ENCODE results near the gene ITGAE.

Gene ITGAE

DNA sequence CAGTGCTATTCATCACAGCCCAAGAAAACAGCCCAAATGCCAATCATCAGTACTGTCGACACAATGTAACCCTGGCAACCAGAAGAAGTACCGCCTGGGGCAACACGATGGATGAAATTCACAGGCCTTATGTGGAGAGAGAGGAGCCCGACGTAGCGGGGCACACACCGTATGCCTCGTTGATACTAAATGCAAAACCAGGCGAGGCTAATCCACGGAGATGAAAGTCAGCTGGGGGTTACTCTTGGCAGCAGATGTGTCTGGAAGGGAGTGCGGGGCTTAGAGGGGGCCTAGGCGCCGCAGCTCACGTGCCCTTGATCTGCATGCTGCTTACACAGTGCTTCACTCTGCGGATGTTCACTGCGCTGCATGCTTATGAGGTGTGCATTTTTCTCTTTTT is 29.8 kb downstream of the ITGAE start:
- no peak overlapping the region for H4K91ac ChIP-seq (ENCODE audit: low read length)
- H2BK120ac ChIP-seq (ENCODE audit: low read depth, low read length) = no peak overlapping the region
- H3K4ac ChIP-seq (ENCODE audit: low read depth in 1 of 2, low read length in 2 of 2) = no peak overlapping the region
- H3K14ac ChIP-seq (ENCODE audit: low read length in 2 of 2) = no peak overlapping the region
- no peaks in the 10 kb centered on the region for H3K36me3 ChIP-seq (ENCODE audit: control insufficient read depth in 1 of 2, insufficient read depth in 2 of 2, low read depth in 1 of 2, low read length in 2 of 2)
- H3K18ac ChIP-seq (ENCODE audit: low read depth in 1 of 2, low read length in 2 of 2) = no peak overlapping the region
- H3K79me1 ChIP-seq (replicated peaks; ENCODE audit: low read length, poor library complexity, severe bottlenecking) = no peaks in the 10 kb centered on the region
- H2AFZ ChIP-seq (ENCODE audit: low read depth, low read length) = no peak overlapping the region
- no peak overlapping the region for H2BK5ac ChIP-seq (ENCODE audit: low read depth, low read length, poor library complexity, severe bottlenecking)
- H2BK12ac ChIP-seq (ENCODE audit: low read length in 2 of 2) = no peak overlapping the region
- no peak for DNase-seq
- WGBS = 96% methylated on average over 16 of the region's 16 CpGs
- H3K27me3 ChIP-seq (ENCODE audit: control insufficient read depth in 1 of 2, insufficient read depth in 1 of 2, low read length in 2 of 2) = peaks cover 0 to 22% of the 10 kb centered on the region in 2 experiments
- no peak overlapping the region for H3K9ac ChIP-seq (ENCODE audit: low read length)
- no peak overlapping the region for H3K27ac ChIP-seq (ENCODE audit: low read length, poor library complexity, severe bottlenecking)
- no peak overlapping the region for H2BK15ac ChIP-seq (ENCODE audit: low read depth, poor library complexity, severe bottlenecking)
- H3K4me2 ChIP-seq (ENCODE audit: low read length, poor library complexity, severe bottlenecking) = no peak overlapping the region
- H4K8ac ChIP-seq (ENCODE audit: low read length) = no peak overlapping the region
- no peak overlapping the region for H2AK5ac ChIP-seq (ENCODE audit: low read length, severe bottlenecking)
- H3K4me1 ChIP-seq (ENCODE audit: control insufficient read depth, insufficient read depth, low read depth, low read length) = peaks cover 8% of the 10 kb centered on the region
- H3K4me3 ChIP-seq (ENCODE audit: insufficient read depth in 1 of 2, low read depth in 1 of 2, low read length in 2 of 2) = no peak overlapping the region
- H3K23ac ChIP-seq (ENCODE audit: low read length in 2 of 2) = no peak overlapping the region
- H3K9me3 ChIP-seq (ENCODE audit: control insufficient read depth, low read length) = no peaks in the 10 kb centered on the region

DNA sequence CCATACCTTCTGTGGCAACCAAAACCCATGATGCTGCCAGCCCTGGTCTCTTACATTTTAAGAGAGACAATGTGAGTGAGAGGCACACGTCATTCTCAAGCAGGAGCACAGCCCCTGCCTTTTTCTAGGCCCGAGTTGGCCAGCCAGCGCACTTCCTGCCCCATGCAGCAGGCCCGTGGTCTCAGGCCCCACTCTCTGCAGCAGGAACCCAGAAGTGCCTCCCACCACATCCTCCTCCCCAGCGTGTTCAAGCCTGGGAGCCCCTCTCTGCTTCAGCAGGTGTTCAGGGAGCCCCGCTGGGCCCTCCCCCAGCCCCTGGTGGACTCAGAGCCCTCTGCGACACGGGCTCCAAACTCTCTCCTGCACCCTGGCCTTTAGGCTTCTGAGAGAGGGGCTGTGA is 30.5 kb downstream of the ITGAE start:
- 76% methylated on average over 8 of the region's 8 CpGs for WGBS
- H2BK5ac ChIP-seq (ENCODE audit: low read depth, low read length, poor library complexity, severe bottlenecking) = no peak overlapping the region
- no peak overlapping the region for H3K4me2 ChIP-seq (ENCODE audit: low read length, poor library complexity, severe bottlenecking)
- H3K9me3 ChIP-seq (ENCODE audit: control insufficient read depth, low read length) = no peaks in the 10 kb centered on the region
- H3K27me3 ChIP-seq (ENCODE audit: control insufficient read depth in 1 of 2, insufficient read depth in 1 of 2, low read length in 2 of 2) = peaks cover 0 to 25% of the 10 kb centered on the region in 2 experiments
- H3K23ac ChIP-seq (ENCODE audit: low read length in 2 of 2) = no peak overlapping the region
- no peak overlapping the region for H3K4me3 ChIP-seq (ENCODE audit: insufficient read depth in 1 of 2, low read depth in 1 of 2, low read length in 2 of 2)
- H3K27ac ChIP-seq (ENCODE audit: low read length, poor library complexity, severe bottlenecking) = no peak overlapping the region
- no peak overlapping the region for H2AFZ ChIP-seq (ENCODE audit: low read depth, low read length)
- H2BK12ac ChIP-seq (ENCODE audit: low read length in 2 of 2) = no peak overlapping the region
- no peak overlapping the region for H3K9ac ChIP-seq (ENCODE audit: low read length)
- H2BK120ac ChIP-seq (ENCODE audit: low read depth, low read length) = no peak overlapping the region
- H3K4me1 ChIP-seq (ENCODE audit: control insufficient read depth, insufficient read depth, low read depth, low read length) = peaks cover 8% of the 10 kb centered on the region
- no peaks in the 10 kb centered on the region for H3K36me3 ChIP-seq (ENCODE audit: control insufficient read depth in 1 of 2, insufficient read depth in 2 of 2, low read depth in 1 of 2, low read length in 2 of 2)
- no peak overlapping the region for H4K8ac ChIP-seq (ENCODE audit: low read length)
- no peak overlapping the region for H3K18ac ChIP-seq (ENCODE audit: low read depth in 1 of 2, low read length in 2 of 2)
- H2BK15ac ChIP-seq (ENCODE audit: low read depth, poor library complexity, severe bottlenecking) = no peak overlapping the region
- no peak overlapping the region for H4K91ac ChIP-seq (ENCODE audit: low read length)
- H3K79me1 ChIP-seq (replicated peaks; ENCODE audit: low read length, poor library complexity, severe bottlenecking) = no peaks in the 10 kb centered on the region
- DNase-seq = no peak
- H3K4ac ChIP-seq (ENCODE audit: low read depth in 1 of 2, low read length in 2 of 2) = no peak overlapping the region
- H3K14ac ChIP-seq (ENCODE audit: low read length in 2 of 2) = no peak overlapping the region
- H2AK5ac ChIP-seq (ENCODE audit: low read length, severe bottlenecking) = no peak overlapping the region

DNA sequence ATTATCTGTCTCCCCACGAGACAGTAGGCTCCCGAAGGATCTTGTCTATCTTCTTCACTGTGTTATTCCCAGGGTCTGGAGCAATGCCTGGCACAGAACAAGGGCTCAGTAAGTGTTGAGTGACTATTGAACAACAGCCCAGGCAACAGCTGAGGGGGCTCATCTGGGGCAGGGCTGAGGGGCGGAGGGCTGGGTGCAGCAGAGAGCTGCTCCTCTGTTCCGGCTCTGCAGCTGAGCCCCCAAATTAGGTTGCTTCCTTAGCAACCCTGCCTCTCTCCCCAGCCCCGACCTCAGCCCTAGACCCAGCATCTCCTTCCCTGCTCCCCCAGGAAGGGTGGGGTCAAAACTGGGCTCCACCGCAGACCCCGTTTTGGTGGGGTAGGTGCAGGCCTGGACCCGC is 32.2 kb downstream of the ITGAE start:
- H2BK12ac ChIP-seq (ENCODE audit: low read length in 2 of 2) = no peak overlapping the region
- H2BK120ac ChIP-seq (ENCODE audit: low read depth, low read length) = no peak overlapping the region
- peaks cover 5% of the 10 kb centered on the region for H3K4me1 ChIP-seq (ENCODE audit: control insufficient read depth, insufficient read depth, low read depth, low read length)
- H3K36me3 ChIP-seq (ENCODE audit: control insufficient read depth in 1 of 2, insufficient read depth in 2 of 2, low read depth in 1 of 2, low read length in 2 of 2) = no peaks in the 10 kb centered on the region
- no peak overlapping the region for H2BK5ac ChIP-seq (ENCODE audit: low read depth, low read length, poor library complexity, severe bottlenecking)
- no peak overlapping the region for H4K91ac ChIP-seq (ENCODE audit: low read length)
- no peak overlapping the region for H4K8ac ChIP-seq (ENCODE audit: low read length)
- WGBS = 90% methylated on average over 8 of the region's 8 CpGs
- H3K18ac ChIP-seq (ENCODE audit: low read depth in 1 of 2, low read length in 2 of 2) = no peak overlapping the region
- H2AFZ ChIP-seq (ENCODE audit: low read depth, low read length) = no peak overlapping the region
- H3K9me3 ChIP-seq (ENCODE audit: control insufficient read depth, low read length) = no peaks in the 10 kb centered on the region
- H3K9ac ChIP-seq (ENCODE audit: low read length) = no peak overlapping the region
- peaks cover 0 to 30% of the 10 kb centered on the region in 2 experiments for H3K27me3 ChIP-seq (ENCODE audit: control insufficient read depth in 1 of 2, insufficient read depth in 1 of 2, low read length in 2 of 2)
- no peak overlapping the region for H3K4me3 ChIP-seq (ENCODE audit: insufficient read depth in 1 of 2, low read depth in 1 of 2, low read length in 2 of 2)
- H2AK5ac ChIP-seq (ENCODE audit: low read length, severe bottlenecking) = no peak overlapping the region
- no peak overlapping the region for H3K4ac ChIP-seq (ENCODE audit: low read depth in 1 of 2, low read length in 2 of 2)
- no peak overlapping the region for H2BK15ac ChIP-seq (ENCODE audit: low read depth, poor library complexity, severe bottlenecking)
- DNase-seq = no peak
- H3K79me1 ChIP-seq (replicated peaks; ENCODE audit: low read length, poor library complexity, severe bottlenecking) = no peaks in the 10 kb centered on the region
- no peak overlapping the region for H3K27ac ChIP-seq (ENCODE audit: low read length, poor library complexity, severe bottlenecking)
- no peak overlapping the region for H3K23ac ChIP-seq (ENCODE audit: low read length in 2 of 2)
- peak overlapping the region in 1 of 2 experiments; percentile 33 for H3K14ac ChIP-seq (ENCODE audit: low read length in 2 of 2)
- H3K4me2 ChIP-seq (ENCODE audit: low read length, poor library complexity, severe bottlenecking) = no peak overlapping the region

DNA sequence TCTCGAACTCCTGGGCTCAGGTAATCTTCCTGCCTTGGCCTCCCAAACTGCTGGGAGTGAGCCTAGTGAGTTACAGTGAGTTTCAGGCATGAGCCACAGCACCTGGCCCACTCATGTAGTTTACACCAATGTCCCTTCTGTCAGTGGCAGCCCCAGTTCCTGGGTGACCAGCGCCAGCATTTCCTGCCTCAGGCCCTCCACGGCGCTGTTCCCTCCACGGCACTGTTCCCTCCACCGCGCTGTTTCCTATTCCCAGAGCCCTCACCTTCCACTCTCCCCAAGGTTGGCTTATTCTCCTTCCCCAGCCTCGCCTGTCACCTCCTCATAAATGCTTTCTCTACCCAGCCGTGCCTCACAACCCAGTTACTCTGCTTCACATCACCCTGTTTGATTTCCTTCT is 32.6 kb downstream of the ITGAE start:
- Histone ChIP-seq H3K9me3 (ENCODE audit: control insufficient read depth, low read length) (no peaks in the 10 kb centered on the region), H4K91ac (ENCODE audit: low read length) (no peak overlapping the region), H4K8ac (ENCODE audit: low read length) (peak overlapping the region; percentile 36), H2BK120ac (ENCODE audit: low read depth, low read length) (no peak overlapping the region), H3K4me3 (ENCODE audit: insufficient read depth in 1 of 2, low read depth in 1 of 2, low read length in 2 of 2) (no peak overlapping the region), H3K4me1 (ENCODE audit: control insufficient read depth, insufficient read depth, low read depth, low read length) (peaks cover 3% of the 10 kb centered on the region), H2BK12ac (ENCODE audit: low read length in 2 of 2) (no peak overlapping the region), H2AFZ (ENCODE audit: low read depth, low read length) (no peak overlapping the region), H2BK15ac (ENCODE audit: low read depth, poor library complexity, severe bottlenecking) (no peak overlapping the region), H3K18ac (ENCODE audit: low read depth in 1 of 2, low read length in 2 of 2) (no peak overlapping the region), H3K27me3 (ENCODE audit: control insufficient read depth in 1 of 2, insufficient read depth in 1 of 2, low read length in 2 of 2) (peaks cover 0 to 34% of the 10 kb centered on the region in 2 experiments), H3K4ac (ENCODE audit: low read depth in 1 of 2, low read length in 2 of 2) (no peak overlapping the region), H2BK5ac (ENCODE audit: low read depth, low read length, poor library complexity, severe bottlenecking) (no peak overlapping the region), H3K4me2 (ENCODE audit: low read length, poor library complexity, severe bottlenecking) (no peak overlapping the region), H3K27ac (ENCODE audit: low read length, poor library complexity, severe bottlenecking) (no peak overlapping the region), H3K23ac (ENCODE audit: low read length in 2 of 2) (no peak overlapping the region), H3K79me1 (replicated peaks; ENCODE audit: low read length, poor library complexity, severe bottlenecking) (no peaks in the 10 kb centered on the region), H3K9ac (ENCODE audit: low read length) (no peak overlapping the region), H3K14ac (ENCODE audit: low read length in 2 of 2) (peak overlapping the region in 1 of 2 experiments; percentile 33), H3K36me3 (ENCODE audit: control insufficient read depth in 1 of 2, insufficient read depth in 2 of 2, low read depth in 1 of 2, low read length in 2 of 2) (no peaks in the 10 kb centered on the region), H2AK5ac (ENCODE audit: low read length, severe bottlenecking) (no peak overlapping the region)
- DNase-seq = no peak
- 85% methylated on average over 9 of the region's 9 CpGs for WGBS

Data from mesenchymal stem cell (in vitro differentiated cells and primary cell).